PFSK-1 (cell line): ENCODE data around the gene LDB3.

Experiments
- POLR2AphosphoS5 ChIP-seq: IDR thresholded peaks from 2 replicates; pipeline ENCODE4 v1.6.1; 2012; ENCODE audit warnings: low read depth, mild to moderate bottlenecking, control low read depth, low read length, moderate library complexity
- TF ChIP-seq, protein P1 (sequence below), 2 experiments: IDR thresholded peaks; 2 replicates each; pipeline versions ENCODE4 v1.6.1 to v1.8.0; 2011 to 2012; ENCODE audit warnings: low read depth in 2 of 2, low read length in 2 of 2, control low read depth in 1 of 2, inconsistent platforms in 1 of 2, mild to moderate bottlenecking in 1 of 2, moderate library complexity in 1 of 2; ENCODE audit not compliant: insufficient read depth in 1 of 2

DNA sequence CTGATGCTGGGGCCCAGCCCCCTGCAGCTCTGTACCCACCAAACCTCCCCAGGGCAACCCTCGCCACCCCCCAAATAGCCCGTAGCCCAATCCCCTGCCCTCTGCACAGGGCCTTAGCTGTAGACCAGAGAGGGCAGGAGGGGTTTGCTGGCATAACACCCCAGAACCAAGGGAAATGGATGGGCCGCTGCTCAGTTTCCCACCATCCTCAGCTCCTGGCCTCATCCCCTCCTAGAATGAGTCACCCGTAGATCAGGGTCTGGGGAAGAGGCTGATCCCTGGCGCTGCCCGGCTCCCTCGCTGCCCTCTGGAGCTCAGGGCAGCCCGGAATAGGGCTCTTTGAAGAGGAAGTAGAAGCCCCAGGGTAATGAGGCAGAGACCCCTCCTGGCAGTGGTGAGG lies 31.2 kb downstream of the LDB3 start:
- TF ChIP-seq POLR2AphosphoS5 = no peak
- TF ChIP-seq, protein P1, sequence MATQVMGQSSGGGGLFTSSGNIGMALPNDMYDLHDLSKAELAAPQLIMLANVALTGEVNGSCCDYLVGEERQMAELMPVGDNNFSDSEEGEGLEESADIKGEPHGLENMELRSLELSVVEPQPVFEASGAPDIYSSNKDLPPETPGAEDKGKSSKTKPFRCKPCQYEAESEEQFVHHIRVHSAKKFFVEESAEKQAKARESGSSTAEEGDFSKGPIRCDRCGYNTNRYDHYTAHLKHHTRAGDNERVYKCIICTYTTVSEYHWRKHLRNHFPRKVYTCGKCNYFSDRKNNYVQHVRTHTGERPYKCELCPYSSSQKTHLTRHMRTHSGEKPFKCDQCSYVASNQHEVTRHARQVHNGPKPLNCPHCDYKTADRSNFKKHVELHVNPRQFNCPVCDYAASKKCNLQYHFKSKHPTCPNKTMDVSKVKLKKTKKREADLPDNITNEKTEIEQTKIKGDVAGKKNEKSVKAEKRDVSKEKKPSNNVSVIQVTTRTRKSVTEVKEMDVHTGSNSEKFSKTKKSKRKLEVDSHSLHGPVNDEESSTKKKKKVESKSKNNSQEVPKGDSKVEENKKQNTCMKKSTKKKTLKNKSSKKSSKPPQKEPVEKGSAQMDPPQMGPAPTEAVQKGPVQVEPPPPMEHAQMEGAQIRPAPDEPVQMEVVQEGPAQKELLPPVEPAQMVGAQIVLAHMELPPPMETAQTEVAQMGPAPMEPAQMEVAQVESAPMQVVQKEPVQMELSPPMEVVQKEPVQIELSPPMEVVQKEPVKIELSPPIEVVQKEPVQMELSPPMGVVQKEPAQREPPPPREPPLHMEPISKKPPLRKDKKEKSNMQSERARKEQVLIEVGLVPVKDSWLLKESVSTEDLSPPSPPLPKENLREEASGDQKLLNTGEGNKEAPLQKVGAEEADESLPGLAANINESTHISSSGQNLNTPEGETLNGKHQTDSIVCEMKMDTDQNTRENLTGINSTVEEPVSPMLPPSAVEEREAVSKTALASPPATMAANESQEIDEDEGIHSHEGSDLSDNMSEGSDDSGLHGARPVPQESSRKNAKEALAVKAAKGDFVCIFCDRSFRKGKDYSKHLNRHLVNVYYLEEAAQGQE (IDR thresholded peaks at IDR 0.05; ENCODE audit: insufficient read depth in 1 of 2, low read depth in 2 of 2, low read length in 2 of 2) = no peak
